Measurements from ENCODE around the gene LRRC27. TPM values are rescaled to one million over a fixed set of nuclear protein-coding genes. Genes with fewer than 3 reads are reported as not detected.
A peak's percentile ranks its signal among the peaks of the same experiment; 100 is the strongest.
"Not testable (repeated sequence)": the region's sequence is repeated elsewhere in the genome, so short reads cannot be mapped to it uniquely, and the experiment has no call there.

LRRC27 gene
- polyA plus RNA-seq (ENCODE audit: insufficient read depth in 1 of 5, insufficient read length in 5 of 5, low replicate concordance in 1 of 5) = 10 to 100 TPM; 26.3 to 35.6 (median 33.5) TPM
- long read RNA-seq, donor 1, partial matches to known transcripts = 5 of 5 reads
- long read RNA-seq, donor 1, other reads (novel, unspliced or antisense) = 0 of 5 reads
- long read RNA-seq, donor 2, partial matches to known transcripts = 0 of 1 reads
- long read RNA-seq, donor 2, other reads (novel, unspliced or antisense) = 0 of 1 reads
- long read RNA-seq, donor 3 = 0 reads
- long read RNA-seq, donor 4, partial matches to known transcripts = 0 of 1 reads
- long read RNA-seq, donor 4, other reads (novel, unspliced or antisense) = 0 of 1 reads
- long read RNA-seq, donor 5, partial matches to known transcripts = 5 of 7 reads
- long read RNA-seq, donor 5, other reads (novel, unspliced or antisense) = 0 of 7 reads
- long read RNA-seq, donor 6, full-length matches to known transcripts = 3 of 3 reads
- long read RNA-seq, donor 6, partial matches to known transcripts = 0 of 3 reads
- long read RNA-seq, donor 6, other reads (novel, unspliced or antisense) = 0 of 3 reads
- long read RNA-seq, donor 7, full-length matches to known transcripts = 4 of 4 reads
- long read RNA-seq, donor 7, partial matches to known transcripts = 0 of 4 reads
- long read RNA-seq, donor 7, other reads (novel, unspliced or antisense) = 0 of 4 reads
- long read RNA-seq, donor 8, full-length matches to known transcripts = 1 of 1 reads
- long read RNA-seq, donor 8, partial matches to known transcripts = 0 of 1 reads
- long read RNA-seq, donor 8, other reads (novel, unspliced or antisense) = 0 of 1 reads

- DNase-seq = peak; percentile 99 to 100
These were observed at the start of gene LRRC27 for GRCh38 chr10:132331601-132332432. TSS of gene LRRC27 (plus strand) at chr10:132332193. CDS start at chr10:132333525, 1,332 bp downstream.

GRCh38 chr10:132282667-132283603 is 49.1 kb upstream of the LRRC27 start:
- no peak for DNase-seq

DNA sequence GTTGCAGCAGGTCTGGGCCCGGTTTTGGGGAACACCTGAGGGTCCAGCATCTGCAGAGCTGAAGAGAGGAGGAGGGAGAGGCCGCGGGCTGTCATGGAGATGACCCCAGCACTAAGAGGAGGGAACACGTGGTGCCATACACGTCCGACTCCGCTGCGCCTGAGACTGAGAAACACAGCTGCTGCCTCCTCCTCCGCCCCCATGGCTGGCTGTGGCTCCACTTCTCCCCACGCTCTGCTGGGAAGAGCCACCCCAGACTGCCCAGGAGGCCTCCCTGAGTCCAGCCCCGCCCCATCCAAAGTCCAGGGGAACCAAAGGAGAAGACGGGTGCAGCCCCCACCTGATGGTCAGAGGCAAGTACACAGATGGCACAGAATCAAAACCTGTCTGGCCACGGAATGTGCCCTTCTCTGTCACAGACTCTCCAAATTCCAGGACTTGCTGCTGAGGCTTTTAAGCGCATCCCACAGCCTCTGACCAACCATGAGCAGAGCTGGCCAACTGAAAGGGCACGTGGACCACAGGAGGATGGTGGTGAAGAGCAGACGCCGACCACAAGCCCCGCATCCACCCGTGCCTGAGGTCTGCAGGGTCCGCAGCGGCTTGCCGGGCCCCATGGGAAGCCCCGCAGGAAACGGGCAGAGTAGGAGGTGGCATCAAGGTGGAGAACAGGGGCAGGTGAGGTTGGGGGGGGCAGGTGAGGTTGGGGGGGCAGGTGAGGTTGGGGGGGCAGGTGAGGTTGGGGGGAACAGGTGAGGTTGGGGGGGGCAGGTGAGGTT is 48.2 kb upstream of the LRRC27 start:
- no peak for DNase-seq

DNA sequence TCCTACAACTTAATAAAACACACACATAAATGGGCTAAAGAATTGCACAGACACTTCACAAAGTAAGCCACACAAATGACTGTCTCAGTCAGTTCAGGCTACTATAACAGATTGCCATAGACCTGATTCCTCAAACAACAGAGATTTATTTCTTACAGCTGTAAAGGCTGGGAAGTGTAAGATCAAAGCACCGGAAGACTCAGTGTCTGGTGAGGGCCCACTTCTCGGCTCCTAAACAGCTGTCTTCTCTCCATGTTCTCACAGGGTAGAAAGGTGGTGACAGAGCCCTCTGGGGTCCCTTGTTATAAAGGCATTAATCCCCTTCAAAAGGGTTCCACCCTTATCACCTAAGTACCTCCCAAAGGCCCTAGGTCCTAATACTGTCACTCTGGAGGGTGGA is 42.6 kb upstream of the LRRC27 start:
- no peak for DNase-seq

GRCh38 chr10:132290631-132291030 is 41.4 kb upstream of the LRRC27 start:
- DNase-seq = no peak

DNA sequence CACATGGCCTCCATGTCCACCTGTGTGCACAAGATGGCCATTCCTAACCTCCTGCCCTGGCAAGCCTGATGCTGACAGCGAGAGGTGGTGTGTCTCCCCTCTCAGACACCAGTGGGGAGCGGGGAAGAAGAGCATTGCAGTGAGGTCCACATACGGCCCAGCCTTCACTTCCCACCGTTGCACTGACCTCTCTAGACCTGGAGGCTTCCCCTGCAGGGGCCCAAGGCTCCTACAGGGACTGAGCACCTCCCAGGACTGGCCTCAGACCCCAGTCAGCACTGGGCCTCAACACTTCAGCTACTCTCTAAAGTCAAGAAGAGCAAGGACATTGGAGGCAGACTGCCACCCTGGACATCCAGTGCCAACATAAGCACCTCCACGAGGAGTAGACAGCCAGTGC is 40.2 kb upstream of the LRRC27 start:
- no peak for DNase-seq

- DNase-seq = no peak
These were observed 39.4 kb upstream of the LRRC27 start for GRCh38 chr10:132292287-132293200.

DNA sequence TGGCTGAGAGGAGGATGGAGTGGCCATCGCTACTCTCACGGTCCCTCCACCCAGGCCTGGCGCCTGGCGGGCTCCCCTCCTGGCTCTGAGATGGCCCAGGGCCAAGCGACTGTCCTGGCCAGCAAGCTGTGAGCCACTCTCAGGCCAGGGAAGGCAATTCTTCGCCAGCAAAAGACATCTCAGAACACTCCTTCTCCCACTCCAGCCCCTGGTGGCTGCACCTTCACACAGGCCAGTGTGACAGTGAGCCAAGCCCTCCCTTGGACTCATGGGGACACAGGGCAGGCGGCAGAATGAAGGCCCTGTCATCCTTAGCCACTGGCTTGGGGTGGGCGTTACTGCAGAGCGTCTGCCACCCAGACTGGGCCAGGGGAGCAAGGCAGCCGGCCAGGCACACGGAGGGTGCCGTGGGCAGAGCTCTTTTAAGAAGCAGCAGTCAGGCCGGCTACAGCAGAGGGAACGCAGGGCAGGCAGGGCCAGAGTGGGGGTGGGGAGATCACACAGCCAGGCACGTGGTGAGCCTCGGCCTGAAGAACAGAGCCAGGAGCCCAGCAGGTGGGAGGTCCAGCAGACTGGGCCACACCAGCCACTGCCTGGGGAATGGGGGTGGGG is 38.7 kb upstream of the LRRC27 start:
- DNase-seq = no peak

DNA sequence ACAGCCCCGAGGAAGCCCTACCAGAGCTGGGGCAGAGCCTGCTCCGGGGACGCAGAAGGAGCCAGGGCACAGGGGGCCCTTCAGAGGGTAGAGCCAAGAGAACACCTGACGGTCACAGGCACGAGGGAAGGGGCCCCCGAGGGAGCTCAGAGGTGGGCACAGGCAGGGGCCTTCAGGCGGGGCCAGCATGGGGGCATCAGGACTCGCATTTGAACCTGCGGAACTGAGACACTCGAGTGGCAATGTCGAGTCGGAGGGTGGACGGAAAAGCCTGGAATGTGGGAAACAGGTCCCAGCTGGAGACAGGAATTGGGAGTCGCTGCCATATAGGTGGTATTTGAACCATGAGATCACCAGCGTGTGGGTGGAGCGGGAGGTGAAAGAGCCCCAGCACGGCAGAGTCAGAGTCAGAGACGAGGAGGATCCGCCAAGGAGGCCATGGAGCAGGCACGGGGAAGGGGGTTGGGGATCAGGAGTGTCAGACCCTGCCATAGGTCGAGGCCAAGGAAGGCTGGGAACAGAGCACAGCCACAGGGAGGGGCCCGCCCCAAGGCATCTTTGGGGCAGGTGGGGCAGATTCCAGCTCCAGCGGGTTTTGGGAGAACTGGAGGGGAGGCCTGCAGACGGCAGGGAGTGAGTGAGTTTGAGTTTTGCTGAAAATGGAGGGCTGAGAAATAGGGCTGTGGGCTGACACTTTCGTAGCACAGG is 38.0 kb upstream of the LRRC27 start:
- no peak for DNase-seq

DNA sequence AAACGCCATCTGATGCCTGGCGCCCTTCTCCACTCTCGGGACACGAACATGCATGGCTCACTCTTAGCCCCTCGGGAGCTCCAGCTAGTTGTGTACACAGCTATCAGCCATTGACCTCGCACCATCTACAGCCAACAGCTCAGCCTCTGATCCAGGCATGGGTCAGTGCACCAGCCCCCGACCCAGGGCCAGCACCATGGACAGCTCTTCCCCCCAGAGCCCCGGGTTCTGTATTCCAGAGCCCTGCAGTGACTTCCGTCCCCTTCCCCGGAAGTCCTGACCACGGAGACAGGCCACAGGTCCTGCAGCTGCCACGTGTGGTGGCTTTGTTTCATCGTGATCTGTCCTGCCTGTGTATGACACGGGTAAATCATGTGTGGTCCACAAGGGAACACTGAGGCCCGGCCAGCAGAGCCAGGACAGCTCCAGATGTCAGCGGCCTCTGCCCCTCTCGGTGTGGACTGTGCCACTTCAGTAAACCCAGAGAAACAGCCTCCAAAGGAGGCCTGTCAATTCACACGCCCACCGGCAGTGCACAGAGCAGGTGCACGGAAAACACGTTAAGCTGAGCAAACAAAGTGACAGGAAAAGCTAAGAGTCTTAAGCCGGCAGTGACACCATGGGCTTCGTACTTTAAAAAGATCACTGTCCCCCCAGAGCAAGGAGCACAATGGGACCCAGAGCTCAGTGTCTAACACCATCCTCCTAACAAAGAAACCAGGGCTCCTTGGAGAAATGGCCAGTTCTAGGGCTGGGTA is 37.3 kb upstream of the LRRC27 start:
- DNase-seq = no peak

DNA sequence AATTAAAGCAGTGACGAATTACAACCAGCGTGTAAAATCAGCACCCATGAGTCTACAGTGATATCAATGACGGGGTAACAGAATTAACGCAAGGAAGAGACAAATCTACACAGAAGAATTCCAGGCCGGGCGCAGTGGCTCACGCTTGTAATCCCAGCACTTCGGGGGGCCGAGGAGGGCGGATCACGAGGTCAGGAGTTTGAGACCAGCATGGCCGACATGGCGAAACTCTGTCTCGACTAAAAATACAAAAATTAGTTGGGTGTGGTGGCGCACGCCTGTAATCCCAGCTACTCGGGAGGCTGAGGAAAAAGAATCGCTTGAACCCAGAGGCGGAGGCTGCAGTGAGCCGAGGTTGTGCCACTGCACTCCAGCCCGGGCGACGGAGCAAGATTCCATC is 36.5 kb upstream of the LRRC27 start:
- not testable (repeated sequence) for DNase-seq

- DNase-seq = no peak
These were observed 35.1 kb upstream of the LRRC27 start for GRCh38 chr10:132296666-132297443.

GRCh38 chr10:132297526-132297925 is 34.5 kb upstream of the LRRC27 start:
- DNase-seq = no peak

DNA sequence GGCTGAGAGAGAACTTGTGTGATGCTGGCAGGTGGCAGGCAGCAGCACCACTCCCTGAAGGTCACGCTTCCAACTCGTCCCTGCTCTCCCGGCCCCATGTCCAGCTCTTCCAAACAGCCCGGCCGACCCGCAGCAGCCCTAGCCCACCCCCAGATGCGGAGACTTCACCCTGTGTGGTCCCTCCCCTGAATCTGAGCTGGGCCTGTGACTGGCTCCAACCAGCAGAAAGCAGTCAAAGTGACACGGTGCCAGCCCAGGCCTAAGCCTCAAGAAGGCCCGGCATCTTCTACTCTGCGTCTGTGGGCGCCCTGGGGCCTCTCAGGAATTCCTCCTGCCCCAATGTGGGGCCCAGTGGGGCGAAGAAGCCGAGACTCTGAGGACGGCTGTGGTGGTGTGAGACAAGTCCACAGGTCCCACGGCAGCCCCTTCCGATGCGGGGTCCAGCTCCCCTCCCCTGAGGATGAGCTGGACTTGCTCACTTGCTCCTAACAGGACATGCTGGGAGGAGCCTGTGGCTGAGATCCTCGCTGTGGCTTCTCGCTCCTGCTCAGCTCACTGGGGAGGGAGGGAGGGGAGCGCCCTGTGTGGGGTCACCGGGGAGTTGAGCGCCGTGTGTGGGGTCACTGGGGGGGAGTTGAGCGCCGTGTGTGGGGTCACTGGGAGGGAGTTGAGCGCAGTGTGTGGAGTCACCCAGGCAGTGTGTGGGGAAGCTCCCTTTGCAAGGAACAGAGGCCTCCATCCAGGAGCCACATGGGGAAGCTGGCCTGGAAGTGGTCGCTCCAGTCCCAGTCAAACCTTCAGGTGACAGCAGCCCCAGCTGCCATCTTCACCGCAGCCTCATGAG is 33.7 kb upstream of the LRRC27 start:
- DNase-seq = no peak

Measured in right lung (tissue), 10 donors.